Astrocyte of the spinal cord (primary cell): ENCODE measurements around the gene ATP23.

Experiments used
- DNase-seq: peaks from one replicate; pipeline ENCODE4 v3.0.0; 2011; ENCODE audit warnings: low read depth, low spot score
- H3K4me3 ChIP-seq: 2 replicates; pipeline ENCODE4 v1.5.1; 2011; ENCODE audit warnings: low read depth, mild to moderate bottlenecking, low read length, moderate library complexity
- CTCF ChIP-seq: IDR thresholded peaks from 2 replicates; pipeline ENCODE4 v1.5.1; 2012; ENCODE audit warnings: low read depth, mild to moderate bottlenecking, low read length, inconsistent platforms
- in situ Hi-C: cut with HindIII; loops from 2 replicates; pipeline ENCODE4 v1.10.0; 2017; ENCODE audit warnings: low sequenced_read_pairs

Gene ATP23

GRCh38 chr12:57989838-57990237 is 48.5 kb downstream of the ATP23 start:
- in situ Hi-C loops: no loop called here
- H3K4me3 ChIP-seq: no peak overlapping the region
- TF ChIP-seq CTCF: no peak
- no peak for DNase-seq

- no peak for TF ChIP-seq CTCF
- in situ Hi-C loops: no loop called here
- no peak for DNase-seq
Measured at GRCh38 chr12:57990241-57990883, 49.0 kb downstream of the ATP23 start.

GRCh38 chr12:57992001-57992400 is 50.6 kb downstream of the ATP23 start:
- DNase-seq: no peak
- in situ Hi-C loops: no loop called here
- H3K4me3 ChIP-seq: no peak overlapping the region
- no peak for TF ChIP-seq CTCF

More at GRCh38 chr12:57990241-57990883, 49.0 kb downstream of the ATP23 start:
- H3K4me3 ChIP-seq: no peak overlapping the region

- no peak overlapping the region for H3K4me3 ChIP-seq
- peak; percentile 40 for TF ChIP-seq CTCF
- DNase-seq: peak; percentile 15
- in situ Hi-C loops: no loop called here
Measured at GRCh38 chr12:57993030-57993429, 51.7 kb downstream of the ATP23 start.

- H3K4me3 ChIP-seq: no peak overlapping the region
- in situ Hi-C loops: no loop called here
- TF ChIP-seq CTCF: no peak
- DNase-seq: no peak
Measured at GRCh38 chr12:57993834-57994233, 52.5 kb downstream of the ATP23 start.

GRCh38 chr12:57996520-57996919 is 55.2 kb downstream of the ATP23 start:
- in situ Hi-C loops: no loop called here
- DNase-seq: no peak
- TF ChIP-seq CTCF: no peak
- no peak overlapping the region for H3K4me3 ChIP-seq
